Adrenal gland (tissue), 12 donors: ENCODE measurements around the gene HELZ2. TPM values are rescaled to one million over a fixed set of nuclear protein-coding genes. Genes with fewer than 3 reads are reported as not detected.

Source experiments
- DNase-seq, 7 donors: peaks; one replicate each; pipeline ENCODE4 v3.0.0-alpha.2; 2019 to 2020
- H3K27ac ChIP-seq, 5 donors: fragments of 200-600 bp; sonication (generic) in 4 of 5; 1 replicate in 3 of 5; 2 replicates in 2 of 5; pipeline versions ENCODE4 v1.5.1 to v1.8.0; 2016 to 2020; ENCODE audit warnings: mild to moderate bottlenecking in 1 of 5
- H3K27me3 ChIP-seq: fragments of 200-600 bp; 2 replicates; pipeline ENCODE4 v1.8.0; 2021
- H3K36me3 ChIP-seq, 2 donors: fragments of 200-600 bp; replicated peaks in 1 of 2; 1 replicate in 1 of 2; 2 replicates in 1 of 2; pipeline versions ENCODE4 v1.5.1 to v1.8.0; 2018 to 2022
- H3K4me1 ChIP-seq, 2 donors: fragments of 200-600 bp; replicated peaks in 1 of 2; 1 replicate in 1 of 2; 2 replicates in 1 of 2; pipeline versions ENCODE4 v1.5.1 to v1.8.0; 2018 to 2021
- H3K4me3 ChIP-seq, 4 donors: fragments of 200-600 bp; sonication (generic) in 3 of 4; one replicate each; pipeline ENCODE4 v1.5.1; 2016 to 2018
- H3K9me3 ChIP-seq, 3 donors: fragments of 200-600 bp; sonication (generic) in 1 of 3; replicated peaks in 1 of 3; 1 replicate in 2 of 3; 2 replicates in 1 of 3; pipeline versions ENCODE4 v1.5.1 to v1.8.0; 2016 to 2021
- POLR2A ChIP-seq, 2 donors: fragments of 450-650 bp; IDR thresholded peaks; one replicate each; pipeline ENCODE4 v1.6.1; 2017; ENCODE audit warnings: antibody characterized with exemption in 2 of 2, mild to moderate bottlenecking in 2 of 2, moderate library complexity in 1 of 2
- WGBS, 4 donors: extraction: QIAGEN DNeasy Blood & Tissue Kit in 2 of 4; methylation state at CpG; one replicate each; pipeline versions ENCODE4 v1.1.5 to v1.1.7; 2013 to 2017; 5-methylcytosine and 5-hydroxymethylcytosine counted together
- intact Hi-C, 2 donors: fragments of 100-400 bp; cut with DNase I; formaldehyde crosslinking; loops; one replicate each; pipeline versions ENCODE4 v1.14.1 to v1.15.0; 2022 to 2023
- polyA plus RNA-seq, 3 donors: library from polyadenylated mRNA; stranded (reverse); fragments of 200-250 nt in 2 of 3; fragments of 350-450 nt in 1 of 3; fragmentation: Illumina TruSeq in 1 of 3; extraction: RNeasy Lipid Tissue Mini Kit (QIAGEN cat#74804) in 1 of 3; gene quantifications; one replicate each; pipeline ENCODE4 v1.2.3, GENCODE V29; 2013 to 2014
- total RNA-seq, 9 donors: library from RNA; depleted of rRNA in 4 of 9; stranded (reverse); fragments of >200 nt in 4 of 9; fragments of 120-200 nt in 1 of 9; fragmentation: NEBNext Ultra II Directional in 1 of 9; extraction: Animal tissue kit (Norgen Biotek cat#: 25700) in 1 of 9; gene quantifications; one replicate each; pipeline versions ENCODE4 v1.1.0 to v1.2.4, GENCODE V29; 2013 to 2023
- TF ChIP-seq, protein P1 (sequence below), 6 experiments: fragments of 450-650 bp in 4 of 6; fragments of 200-600 bp in 2 of 6; sonication (generic) in 1 of 6; IDR thresholded peaks; 1 replicate in 5 of 6; 2 replicates in 1 of 6; pipeline versions ENCODE4 v1.5.1 to v1.8.0; 2016 to 2021; ENCODE audit warnings: antibody characterized with exemption in 6 of 6, mild to moderate bottlenecking in 2 of 6, moderate library complexity in 1 of 6
- donor health status: healthy with polysubstance abuse.
- donor health status: Bipolar disorder and iron deficiency.
- donor health status: DM: yes; HTN: yes; CAD: no.
- donor health status: DM: no; HTN: no; CAD: no.
- donor health status: DM: no; HTN: no; CAD: no.
- donor health status: DM: yes; HTN: yes; CAD: no.

The HELZ2 gene
- total and polyA plus RNA-seq, 12 donors: 3.7 to 54.4 (median 24.3) TPM

DNA sequence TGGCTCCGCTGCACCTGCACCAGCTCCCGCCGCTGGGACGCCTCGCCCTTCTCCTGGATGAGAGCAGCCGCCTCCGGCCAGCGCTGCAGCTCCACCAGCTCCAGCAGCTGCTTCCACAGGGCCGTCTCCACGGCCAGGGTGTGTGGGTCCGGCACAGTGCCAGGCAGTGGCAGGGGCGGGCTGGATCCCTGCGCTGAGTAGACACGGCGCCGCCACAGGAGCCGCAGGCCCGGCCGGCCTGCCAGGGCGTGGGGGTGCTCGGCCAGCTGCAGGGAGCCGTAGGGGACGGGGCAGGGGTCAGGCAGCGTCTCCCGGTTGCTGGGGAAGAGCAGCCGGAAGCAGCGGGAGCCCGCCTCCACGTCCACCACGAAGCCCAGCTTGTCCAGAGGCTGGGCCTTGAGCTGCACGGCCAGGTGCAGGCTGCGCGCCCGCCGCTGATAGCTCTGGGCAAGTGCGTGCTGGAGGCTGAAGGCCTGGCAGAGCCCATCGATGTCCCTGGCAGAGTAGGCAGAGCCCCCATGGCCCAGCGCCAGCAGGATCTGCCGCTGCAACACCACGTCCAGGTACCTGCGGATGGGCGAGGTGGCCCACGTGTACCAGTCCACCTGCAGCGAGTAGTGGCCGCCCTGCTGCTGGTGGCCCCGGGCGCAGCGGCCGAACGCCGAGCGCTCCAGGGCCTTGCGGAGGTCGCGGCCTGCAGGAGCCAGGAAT, 10.7 kb downstream of the HELZ2 start:
- no peak for TF ChIP-seq POLR2A (IDR thresholded peaks at IDR 0.05)
- TF ChIP-seq, protein P1, sequence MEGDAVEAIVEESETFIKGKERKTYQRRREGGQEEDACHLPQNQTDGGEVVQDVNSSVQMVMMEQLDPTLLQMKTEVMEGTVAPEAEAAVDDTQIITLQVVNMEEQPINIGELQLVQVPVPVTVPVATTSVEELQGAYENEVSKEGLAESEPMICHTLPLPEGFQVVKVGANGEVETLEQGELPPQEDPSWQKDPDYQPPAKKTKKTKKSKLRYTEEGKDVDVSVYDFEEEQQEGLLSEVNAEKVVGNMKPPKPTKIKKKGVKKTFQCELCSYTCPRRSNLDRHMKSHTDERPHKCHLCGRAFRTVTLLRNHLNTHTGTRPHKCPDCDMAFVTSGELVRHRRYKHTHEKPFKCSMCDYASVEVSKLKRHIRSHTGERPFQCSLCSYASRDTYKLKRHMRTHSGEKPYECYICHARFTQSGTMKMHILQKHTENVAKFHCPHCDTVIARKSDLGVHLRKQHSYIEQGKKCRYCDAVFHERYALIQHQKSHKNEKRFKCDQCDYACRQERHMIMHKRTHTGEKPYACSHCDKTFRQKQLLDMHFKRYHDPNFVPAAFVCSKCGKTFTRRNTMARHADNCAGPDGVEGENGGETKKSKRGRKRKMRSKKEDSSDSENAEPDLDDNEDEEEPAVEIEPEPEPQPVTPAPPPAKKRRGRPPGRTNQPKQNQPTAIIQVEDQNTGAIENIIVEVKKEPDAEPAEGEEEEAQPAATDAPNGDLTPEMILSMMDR (IDR thresholded peaks at IDR 0.05): no peak
- no peak overlapping the region for H3K4me3 ChIP-seq
- intact Hi-C loops: no loop called here
- no peak for DNase-seq
- H3K36me3 ChIP-seq: peaks cover 0 to 42% of the 10 kb centered on the region in 2 donors
- H3K4me1 ChIP-seq: no peaks in the 10 kb centered on the region
- no peaks in the 10 kb centered on the region for H3K27me3 ChIP-seq
- 94 to 98% (median 95%) methylated on average over 7 to 55 of the region's 55 CpGs for whole genome bisulfite sequencing, 4 donors
- no peak overlapping the region for H3K27ac ChIP-seq
- no peaks in the 10 kb centered on the region for H3K9me3 ChIP-seq

DNA sequence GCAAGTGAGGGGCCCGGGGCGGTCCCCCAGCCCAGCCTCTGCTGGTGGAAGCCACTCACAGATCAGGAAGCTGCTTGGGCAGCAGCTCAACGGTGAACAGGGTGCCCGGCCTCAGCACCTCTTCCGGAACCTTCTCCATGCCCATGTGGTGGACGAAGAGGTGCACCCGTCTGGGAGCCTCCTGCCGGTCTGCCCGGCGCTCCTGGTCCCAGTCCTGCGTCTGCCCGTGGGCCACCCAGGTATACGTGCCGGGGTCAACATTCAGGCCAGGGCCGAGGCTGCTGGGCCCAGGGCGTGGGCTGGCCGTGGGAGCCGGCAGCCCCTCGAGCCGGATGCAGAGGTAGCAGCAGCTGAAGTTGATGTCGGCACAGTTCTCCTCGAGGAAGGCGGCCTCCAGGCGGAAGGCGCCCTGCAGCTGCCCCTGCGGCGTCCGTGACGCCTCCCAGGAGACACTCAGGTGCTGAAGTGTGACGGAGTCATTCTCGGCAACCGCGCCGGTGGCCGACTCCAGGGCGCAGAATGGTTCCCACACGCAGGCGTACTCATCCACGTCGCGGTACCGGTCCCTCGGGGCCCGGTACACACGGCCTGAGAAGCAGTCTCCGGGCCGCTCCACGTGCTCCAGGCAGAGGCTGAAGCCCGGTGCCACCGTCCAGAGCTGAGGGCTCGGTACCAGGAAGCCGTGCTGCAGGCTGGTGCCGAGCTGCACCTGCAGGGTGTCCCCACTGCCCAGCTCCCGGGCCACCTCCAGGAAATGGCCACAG, 11.4 kb downstream of the HELZ2 start:
- H3K27ac ChIP-seq: no peak overlapping the region
- intact Hi-C loops: no loop called here
- no peaks in the 10 kb centered on the region for H3K4me1 ChIP-seq
- no peaks in the 10 kb centered on the region for H3K27me3 ChIP-seq
- no peak for DNase-seq
- H3K36me3 ChIP-seq: peaks cover 0 to 42% of the 10 kb centered on the region in 2 donors
- 93 to 98% (median 96%) methylated on average over 28 to 54 of the region's 54 CpGs for WGBS, 4 donors
- no peak overlapping the region for H3K4me3 ChIP-seq
- H3K9me3 ChIP-seq: no peaks in the 10 kb centered on the region
- no peak for TF ChIP-seq POLR2A (IDR thresholded peaks at IDR 0.05)
- TF ChIP-seq, protein P1 (IDR thresholded peaks at IDR 0.05): no peak

DNA sequence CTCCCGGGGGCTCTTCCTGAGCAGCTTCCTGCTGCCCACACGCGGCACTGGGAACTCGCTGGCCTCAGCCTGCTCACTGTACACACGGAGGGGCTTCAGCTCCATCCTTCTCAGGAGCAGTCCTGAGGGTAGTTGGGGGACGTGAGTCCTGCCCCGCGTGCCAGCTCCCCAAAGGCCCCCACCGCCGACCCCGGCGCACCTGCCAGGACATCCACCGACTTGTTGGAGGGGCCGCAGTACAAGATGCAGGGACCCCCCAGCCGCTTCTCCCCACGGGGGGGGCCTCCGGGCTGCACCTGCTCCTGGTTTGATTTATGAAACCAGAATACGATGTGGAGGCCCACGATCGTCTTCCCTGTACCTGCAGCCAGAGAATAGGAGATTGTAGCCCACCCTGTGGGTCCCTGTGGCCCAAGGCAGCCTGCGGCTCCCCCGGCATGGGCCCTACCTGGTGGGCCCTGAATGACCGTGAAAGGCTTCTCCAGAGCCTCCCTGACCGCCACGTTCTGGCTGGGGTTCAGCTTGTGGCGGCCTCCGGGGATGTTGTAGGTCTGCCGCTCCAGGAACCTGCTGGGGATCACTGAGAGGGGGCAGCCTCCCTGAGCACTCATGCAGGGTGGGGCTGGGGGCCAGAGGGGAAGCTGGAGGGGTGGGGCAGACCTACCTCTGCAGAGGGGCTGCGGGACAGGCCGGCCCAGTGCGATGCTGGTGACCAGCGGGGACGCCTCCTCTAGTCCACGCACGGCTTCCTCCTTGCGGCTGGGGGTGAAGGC, 12.2 kb downstream of the HELZ2 start:
- H3K4me1 ChIP-seq: no peaks in the 10 kb centered on the region
- no peaks in the 10 kb centered on the region for H3K27me3 ChIP-seq
- no peak overlapping the region for H3K4me3 ChIP-seq
- no peak for DNase-seq
- H3K9me3 ChIP-seq: no peaks in the 10 kb centered on the region
- H3K27ac ChIP-seq: no peak overlapping the region
- TF ChIP-seq, protein P1 (IDR thresholded peaks at IDR 0.05): no peak
- no peak for TF ChIP-seq POLR2A (IDR thresholded peaks at IDR 0.05)
- H3K36me3 ChIP-seq: peaks cover 0 to 42% of the 10 kb centered on the region in 2 donors
- intact Hi-C loops: no loop called here
- 86 to 95% (median 88%) methylated on average over 7 to 36 of the region's 36 CpGs for WGBS, 4 donors
